Astrocyte of the cerebellum (primary cell): ENCODE data around the gene NEUROG2.
A peak's percentile ranks its signal among the peaks of the same experiment; 100 is the strongest.
"Not testable (repeated sequence)": the region's sequence is repeated elsewhere in the genome, so short reads cannot be mapped to it uniquely, and the experiment has no call there.

Experiments
- DNase-seq: peaks from one replicate; pipeline ENCODE4 v3.0.0-alpha.2; 2011; ENCODE audit warnings: low read depth
- H3K4me3 ChIP-seq: 2 replicates; pipeline ENCODE4 v1.5.1; 2011; ENCODE audit warnings: mild to moderate bottlenecking, low read depth, low read length, moderate library complexity
- in situ Hi-C: cut with HindIII; loops from 2 replicates; pipeline ENCODE4 v1.10.0; 2017; ENCODE audit warnings: low sequenced_read_pairs
- TF ChIP-seq, protein P1 (sequence below): IDR thresholded peaks from 2 replicates; pipeline ENCODE4 v1.5.1; 2012; ENCODE audit warnings: low read length, low read depth, moderate library complexity, mild to moderate bottlenecking; ENCODE audit errors: missing control alignments

Gene NEUROG2

GRCh38 chr4:112557676-112558411 lies 41.9 kb upstream of the NEUROG2 start:
- TF ChIP-seq, protein P1, sequence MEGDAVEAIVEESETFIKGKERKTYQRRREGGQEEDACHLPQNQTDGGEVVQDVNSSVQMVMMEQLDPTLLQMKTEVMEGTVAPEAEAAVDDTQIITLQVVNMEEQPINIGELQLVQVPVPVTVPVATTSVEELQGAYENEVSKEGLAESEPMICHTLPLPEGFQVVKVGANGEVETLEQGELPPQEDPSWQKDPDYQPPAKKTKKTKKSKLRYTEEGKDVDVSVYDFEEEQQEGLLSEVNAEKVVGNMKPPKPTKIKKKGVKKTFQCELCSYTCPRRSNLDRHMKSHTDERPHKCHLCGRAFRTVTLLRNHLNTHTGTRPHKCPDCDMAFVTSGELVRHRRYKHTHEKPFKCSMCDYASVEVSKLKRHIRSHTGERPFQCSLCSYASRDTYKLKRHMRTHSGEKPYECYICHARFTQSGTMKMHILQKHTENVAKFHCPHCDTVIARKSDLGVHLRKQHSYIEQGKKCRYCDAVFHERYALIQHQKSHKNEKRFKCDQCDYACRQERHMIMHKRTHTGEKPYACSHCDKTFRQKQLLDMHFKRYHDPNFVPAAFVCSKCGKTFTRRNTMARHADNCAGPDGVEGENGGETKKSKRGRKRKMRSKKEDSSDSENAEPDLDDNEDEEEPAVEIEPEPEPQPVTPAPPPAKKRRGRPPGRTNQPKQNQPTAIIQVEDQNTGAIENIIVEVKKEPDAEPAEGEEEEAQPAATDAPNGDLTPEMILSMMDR = no peak
- DNase-seq = peak; percentile 91
- no peak overlapping the region for H3K4me3 ChIP-seq
- in situ Hi-C loops = loop anchor here (25.0 kb wide), 1 partner anchor 221 kb away; no protein-coding TSS in a partner anchor

- in situ Hi-C loops = loop anchor here (25.0 kb wide), 1 partner anchor 217 kb away; no protein-coding TSS in a partner anchor
- not testable (repeated sequence) for H3K4me3 ChIP-seq, DNase-seq
These were observed 38.3 kb upstream of the NEUROG2 start for GRCh38 chr4:112554271-112554670.

- in situ Hi-C loops = loop anchor here (25.0 kb wide), 1 partner anchor 215 kb away; no protein-coding TSS in a partner anchor
- no peak overlapping the region for H3K4me3 ChIP-seq
- peak; percentile 3 for DNase-seq
- TF ChIP-seq, protein P1 = no peak
These were observed 36.7 kb upstream of the NEUROG2 start for GRCh38 chr4:112552668-112553067.

DNA sequence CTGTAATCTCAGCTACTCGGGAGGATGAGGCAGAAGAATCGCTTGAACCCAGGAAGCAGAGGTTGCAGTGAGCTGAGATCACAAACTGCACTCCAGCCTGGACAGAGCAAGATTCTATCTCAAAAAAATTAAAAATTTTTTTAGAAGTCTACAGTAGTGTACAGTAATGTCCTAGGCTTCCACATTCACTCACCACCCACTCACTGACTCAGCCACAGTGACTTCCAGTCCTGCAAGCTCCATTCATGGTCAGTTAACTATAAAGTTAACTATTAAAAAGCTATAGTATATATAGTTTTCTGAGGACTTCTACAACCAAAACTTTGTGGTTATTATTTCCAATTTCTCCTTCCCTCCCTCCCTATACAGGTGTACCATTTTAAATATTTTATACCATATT lies 34.7 kb upstream of the NEUROG2 start:
- no peak for DNase-seq
- in situ Hi-C loops = loop anchor here (25.0 kb wide), 1 partner anchor 213 kb away; no protein-coding TSS in a partner anchor
- TF ChIP-seq, protein P1 = no peak
- H3K4me3 ChIP-seq = no peak overlapping the region

GRCh38 chr4:112546476-112546875 lies 30.5 kb upstream of the NEUROG2 start:
- in situ Hi-C loops = no loop called here
- TF ChIP-seq, protein P1 = no peak
- H3K4me3 ChIP-seq = no peak overlapping the region
- no peak for DNase-seq

GRCh38 chr4:112545346-112545745 lies 29.4 kb upstream of the NEUROG2 start:
- no peak overlapping the region for H3K4me3 ChIP-seq
- TF ChIP-seq, protein P1 = no peak
- DNase-seq = no peak
- in situ Hi-C loops = no loop called here

GRCh38 chr4:112540695-112541094 lies 24.7 kb upstream of the NEUROG2 start:
- no peak overlapping the region for H3K4me3 ChIP-seq
- TF ChIP-seq, protein P1 = no peak
- DNase-seq = no peak
- in situ Hi-C loops = no loop called here
